Activated CD8-positive, alpha-beta T cell treated with anti-CD3 and anti-CD28 coated beads for 36 hours (primary cell): ENCODE results near the gene MAP7D2. TPM values are rescaled to one million over a fixed set of nuclear protein-coding genes. Genes with fewer than 3 reads are reported as not detected.

Experiments
- ATAC-seq: fragments of 200-7000 bp; cut with Tn5 transposase; one replicate; pipeline ENCODE4 v1.10.0; 2021; ENCODE audit warnings: mild to moderate bottlenecking, moderate library complexity
- CTCF ChIA-PET: fragments of 350-600 bp; sonication (Branson Sonifier 250); formaldehyde crosslinking; loops from one replicate; lab custom pipeline; 2021; ENCODE audit warnings: antibody characterized with exemption; lab: Charles Lee
- POLR2A ChIA-PET: fragments of 350-600 bp; sonication (Branson Sonifier 250); formaldehyde crosslinking; loops from one replicate; lab custom pipeline; 2021; ENCODE audit warnings: antibody characterized with exemption; lab: Charles Lee
- DNase-seq: peaks from one replicate; pipeline ENCODE4 v3.0.0-alpha.2; 2020
- H3K27ac Mint-ChIP-seq: one replicate; pipeline ENCODE4 v1.8.0; 2021; ENCODE audit warnings: mild to moderate bottlenecking, mixed read lengths
- H3K27me3 Mint-ChIP-seq: one replicate; pipeline ENCODE4 v1.8.0; 2021; ENCODE audit warnings: mixed read lengths
- H3K36me3 Mint-ChIP-seq: one replicate; pipeline ENCODE4 v1.8.0; 2021; ENCODE audit warnings: low read depth, mixed read lengths
- H3K4me1 Mint-ChIP-seq: one replicate; pipeline ENCODE4 v1.8.0; 2021; ENCODE audit warnings: low read depth, mixed read lengths
- H3K4me3 Mint-ChIP-seq: one replicate; pipeline ENCODE4 v1.8.0; 2021; ENCODE audit warnings: mild to moderate bottlenecking, moderate library complexity, mixed read lengths
- H3K9me3 Mint-ChIP-seq: one replicate; pipeline ENCODE4 v1.8.0; 2021; ENCODE audit warnings: mixed read lengths
- intact Hi-C: fragments of 100-400 bp; cut with micrococcal nuclease; formaldehyde crosslinking; loops from one replicate; pipeline ENCODE4 v1.10.0; 2022
- total RNA-seq, 2 experiments: library from RNA; stranded (reverse); gene quantifications; one replicate each; pipeline ENCODE4 v1.2.3, GENCODE V29; 2021
- TF ChIP-seq, protein P1 (sequence below): fragments of 200-600 bp; IDR thresholded peaks from one replicate; pipeline ENCODE4 v1.8.0; 2022; ENCODE audit warnings: antibody characterized with exemption, mild to moderate bottlenecking

The MAP7D2 gene
- total RNA-seq, 2 experiments from 2014 or later, result 0.20 to 0.63 TPM

DNA sequence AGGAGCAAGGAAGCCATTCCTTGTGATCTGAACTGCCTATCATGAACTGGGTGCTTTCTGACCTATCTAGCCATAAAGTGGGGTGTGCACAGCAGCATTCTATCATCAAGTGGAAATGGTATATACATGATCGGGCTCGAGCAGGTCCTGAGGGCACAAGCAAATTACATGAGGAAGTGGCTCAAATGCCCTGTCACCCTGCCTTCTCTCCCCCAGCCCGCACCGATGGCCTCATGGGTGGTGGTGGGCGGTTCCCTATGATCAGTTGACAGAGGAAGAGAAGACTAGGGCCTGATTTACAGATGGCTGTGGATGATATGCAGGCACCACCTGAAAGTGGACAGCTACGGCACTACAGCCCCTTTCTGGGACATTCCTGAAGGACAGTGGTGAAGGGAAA, 79.5 kb downstream of the MAP7D2 start:
- Mint-ChIP-seq H3K9me3 (no peaks in the 10 kb centered on the region), H3K4me3 (no peak overlapping the region)
- POLR2A ChIA-PET, result no interaction called here

DNA sequence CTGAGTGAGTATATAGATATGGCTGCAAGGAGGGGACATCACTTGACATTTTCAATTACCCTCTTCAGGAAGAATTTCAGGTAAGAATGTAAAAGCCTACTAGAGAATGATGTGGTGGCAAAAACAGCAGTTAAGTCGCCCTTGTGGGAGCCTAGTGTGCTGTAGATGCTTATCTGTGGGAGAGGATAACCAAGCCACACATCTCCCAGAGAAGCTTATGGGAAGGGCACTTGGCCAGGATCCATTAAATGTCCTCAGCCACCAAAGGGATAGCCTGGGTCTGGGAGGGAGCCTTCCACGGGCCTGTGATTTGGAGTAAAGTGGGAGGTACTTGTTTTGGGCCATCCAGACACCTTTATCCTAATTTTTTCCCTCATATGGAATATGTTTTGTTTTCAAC, 84.5 kb downstream of the MAP7D2 start:
- H3K27ac Mint-ChIP-seq, result no peak overlapping the region
- H3K4me1 Mint-ChIP-seq, result peaks cover 8% of the 10 kb centered on the region
- DNase-seq (no peak), ATAC-seq (no peak)
- no peaks in the 10 kb centered on the region for H3K9me3 Mint-ChIP-seq
- no peaks in the 10 kb centered on the region for H3K36me3 Mint-ChIP-seq
- H3K27me3 Mint-ChIP-seq, result no peaks in the 10 kb centered on the region
- no peak overlapping the region for H3K4me3 Mint-ChIP-seq
- TF ChIP-seq, protein P1, sequence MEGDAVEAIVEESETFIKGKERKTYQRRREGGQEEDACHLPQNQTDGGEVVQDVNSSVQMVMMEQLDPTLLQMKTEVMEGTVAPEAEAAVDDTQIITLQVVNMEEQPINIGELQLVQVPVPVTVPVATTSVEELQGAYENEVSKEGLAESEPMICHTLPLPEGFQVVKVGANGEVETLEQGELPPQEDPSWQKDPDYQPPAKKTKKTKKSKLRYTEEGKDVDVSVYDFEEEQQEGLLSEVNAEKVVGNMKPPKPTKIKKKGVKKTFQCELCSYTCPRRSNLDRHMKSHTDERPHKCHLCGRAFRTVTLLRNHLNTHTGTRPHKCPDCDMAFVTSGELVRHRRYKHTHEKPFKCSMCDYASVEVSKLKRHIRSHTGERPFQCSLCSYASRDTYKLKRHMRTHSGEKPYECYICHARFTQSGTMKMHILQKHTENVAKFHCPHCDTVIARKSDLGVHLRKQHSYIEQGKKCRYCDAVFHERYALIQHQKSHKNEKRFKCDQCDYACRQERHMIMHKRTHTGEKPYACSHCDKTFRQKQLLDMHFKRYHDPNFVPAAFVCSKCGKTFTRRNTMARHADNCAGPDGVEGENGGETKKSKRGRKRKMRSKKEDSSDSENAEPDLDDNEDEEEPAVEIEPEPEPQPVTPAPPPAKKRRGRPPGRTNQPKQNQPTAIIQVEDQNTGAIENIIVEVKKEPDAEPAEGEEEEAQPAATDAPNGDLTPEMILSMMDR, result no peak
- ChIA-PET CTCF (no interaction called here), POLR2A (no interaction called here)
- intact Hi-C loops, result no loop called here

More for the DNA sequence above, 79.5 kb downstream of the MAP7D2 start:
- CTCF ChIA-PET, result no interaction called here
- DNase-seq, result no peak
- Mint-ChIP-seq H3K4me1 (no peaks in the 10 kb centered on the region), H3K36me3 (no peaks in the 10 kb centered on the region), H3K27me3 (no peaks in the 10 kb centered on the region), H3K27ac (no peak overlapping the region)
- no peak for ATAC-seq
- intact Hi-C loops, result no loop called here
- TF ChIP-seq, protein P1, result no peak

DNA sequence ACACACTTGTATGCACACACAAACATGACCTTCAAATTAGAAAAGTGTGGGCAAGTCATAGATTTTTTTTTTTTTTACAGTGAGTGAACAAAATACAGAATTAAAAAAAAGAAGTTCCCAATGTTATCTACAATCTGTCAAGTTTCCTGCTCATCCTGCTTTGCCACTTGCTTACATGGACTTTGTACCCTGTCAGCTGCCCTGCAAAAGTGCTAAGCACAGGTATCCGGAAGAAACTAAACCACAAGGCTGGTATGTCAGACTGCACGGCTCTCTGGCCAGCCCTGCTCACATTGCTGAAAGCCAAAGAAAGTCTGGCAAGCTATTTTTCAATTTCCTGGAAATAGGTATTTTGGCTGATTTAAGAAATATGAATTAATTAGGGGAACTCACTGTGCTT, 87.0 kb downstream of the MAP7D2 start:
- Mint-ChIP-seq H3K9me3 (no peaks in the 10 kb centered on the region), H3K4me3 (no peak overlapping the region), H3K36me3 (no peaks in the 10 kb centered on the region), H3K27me3 (no peaks in the 10 kb centered on the region), H3K4me1 (peaks cover 8% of the 10 kb centered on the region), H3K27ac (no peak overlapping the region)
- DNase-seq, result no peak
- TF ChIP-seq, protein P1, result no peak
- no peak for ATAC-seq
- POLR2A ChIA-PET, result no interaction called here
- intact Hi-C loops, result no loop called here
- CTCF ChIA-PET, result no interaction called here

DNA sequence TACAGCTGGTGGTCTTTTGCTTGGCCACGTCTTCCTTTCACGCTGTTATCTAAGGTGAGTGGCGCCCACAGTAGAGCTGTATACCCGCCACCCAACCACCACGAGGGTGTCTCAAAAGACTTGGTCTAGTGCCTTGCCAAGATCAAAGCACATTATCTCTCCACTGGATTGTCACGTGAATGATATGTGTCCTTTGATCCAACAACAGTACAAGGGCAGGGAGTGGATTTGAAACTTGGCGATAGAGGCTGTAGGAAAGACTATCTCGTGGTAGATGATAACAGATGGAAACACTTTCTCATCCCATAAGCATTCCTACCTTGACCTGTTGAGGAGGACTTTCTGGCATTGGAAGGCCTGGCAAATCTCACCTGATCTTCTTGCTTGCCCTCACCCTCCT, 88.1 kb downstream of the MAP7D2 start:
- Mint-ChIP-seq H3K4me3 (no peak overlapping the region), H3K27me3 (no peaks in the 10 kb centered on the region), H3K27ac (no peak overlapping the region)

DNA sequence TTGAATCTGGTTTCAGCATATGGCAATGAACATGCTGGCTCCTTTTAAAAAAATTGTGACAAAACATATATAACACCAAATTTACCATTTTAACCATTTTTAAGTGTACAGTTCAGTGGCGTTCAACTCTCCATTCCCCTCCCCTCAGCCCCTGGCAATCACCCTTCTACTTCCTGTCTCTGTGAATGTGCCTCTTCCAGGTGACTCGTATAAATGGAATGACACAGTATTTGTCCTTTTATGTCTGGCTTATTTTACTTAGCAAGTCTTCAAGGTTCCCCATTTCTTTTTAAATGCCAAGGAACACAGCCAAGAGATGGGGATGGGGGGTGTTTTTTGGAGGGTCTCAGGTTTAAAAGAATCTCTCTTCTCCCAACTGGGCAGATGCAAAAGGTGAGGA, 90.4 kb downstream of the MAP7D2 start:
- CTCF ChIA-PET, result no interaction called here
- POLR2A ChIA-PET, result no interaction called here
- H3K27ac Mint-ChIP-seq, result no peak overlapping the region
- no peaks in the 10 kb centered on the region for H3K36me3 Mint-ChIP-seq
- intact Hi-C loops, result no loop called here
- no peak for ATAC-seq
- no peaks in the 10 kb centered on the region for H3K9me3 Mint-ChIP-seq
- H3K4me3 Mint-ChIP-seq, result no peak overlapping the region
- no peaks in the 10 kb centered on the region for H3K27me3 Mint-ChIP-seq
- TF ChIP-seq, protein P1, result no peak
- no peak for DNase-seq
- H3K4me1 Mint-ChIP-seq, result peaks cover 8% of the 10 kb centered on the region

More for the DNA sequence above, 88.1 kb downstream of the MAP7D2 start:
- CTCF ChIA-PET, result no interaction called here
- intact Hi-C loops, result no loop called here
- peaks cover 8% of the 10 kb centered on the region for H3K4me1 Mint-ChIP-seq
- POLR2A ChIA-PET, result no interaction called here
- no peak for DNase-seq
- no peaks in the 10 kb centered on the region for H3K9me3 Mint-ChIP-seq
- no peaks in the 10 kb centered on the region for H3K36me3 Mint-ChIP-seq
- ATAC-seq, result no peak
- TF ChIP-seq, protein P1, result no peak
